ENCODE results near the gene USP6NL.

Gene USP6NL

DNA sequence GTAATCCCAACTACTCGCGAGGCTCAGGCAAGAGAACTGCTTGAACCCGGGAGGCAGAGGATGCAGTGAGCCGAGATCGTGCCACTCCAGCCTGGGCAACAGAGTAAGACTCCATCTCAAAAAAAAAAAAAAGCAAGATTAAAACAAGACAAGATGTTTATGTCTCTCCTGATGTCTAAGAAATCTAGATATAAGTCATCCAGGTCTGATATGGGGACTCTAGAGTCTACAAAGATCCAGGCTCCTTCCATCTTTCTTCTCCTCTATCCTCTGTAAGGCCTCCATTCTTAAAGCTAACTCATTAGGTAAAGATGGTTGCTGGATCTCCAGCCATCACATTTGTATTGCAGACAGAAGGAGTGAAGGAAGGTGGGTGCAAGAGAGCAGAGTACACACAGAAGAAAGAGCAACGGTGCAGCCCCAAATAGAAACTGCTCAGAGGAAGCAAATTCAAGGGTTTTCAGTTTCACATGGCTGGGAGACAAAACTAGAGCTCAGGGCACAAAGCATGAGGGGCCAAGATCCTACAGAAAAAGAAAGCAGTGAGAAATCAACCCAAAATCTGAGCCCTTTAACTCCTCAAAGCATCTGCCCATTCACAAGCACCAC, 57.6 kb downstream of the USP6NL start:
- DNase-seq (ENCODE audit: low read depth in 2 of 2, low spot score in 1 of 2): no peak

DNA sequence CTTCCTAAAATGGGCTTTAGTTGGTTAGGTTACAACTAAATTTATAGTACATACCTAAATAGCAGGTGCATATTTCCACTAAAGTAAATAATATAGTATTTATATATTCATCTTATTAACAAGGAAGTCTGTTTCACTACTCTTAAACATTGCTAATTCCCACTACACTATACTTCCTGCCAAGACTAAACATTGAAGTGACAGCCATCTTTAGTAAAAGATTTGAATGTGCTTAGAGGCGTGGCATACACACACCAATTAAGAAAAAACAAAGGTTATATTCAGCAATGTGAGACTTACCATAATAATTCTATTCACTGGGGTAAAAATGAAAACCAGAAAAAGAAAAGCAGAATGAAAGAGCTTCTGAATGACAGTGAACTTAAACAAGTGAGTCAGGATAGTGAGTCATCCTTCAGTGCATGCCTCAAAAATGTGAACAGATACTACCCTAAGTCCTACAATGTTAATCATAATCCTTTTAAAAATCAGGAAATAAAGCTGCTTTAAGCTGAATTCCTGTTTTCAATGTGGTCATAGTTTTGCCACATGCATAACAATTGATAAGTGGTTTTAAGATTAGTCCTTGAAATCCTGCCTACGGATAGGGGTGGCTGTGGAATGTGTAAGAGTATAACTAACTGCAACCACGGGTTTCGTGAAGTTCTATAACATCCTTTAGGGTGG, 59.4 kb downstream of the USP6NL start:
- no peak for DNase-seq (ENCODE audit: low read depth in 2 of 2, low spot score in 1 of 2)

DNA sequence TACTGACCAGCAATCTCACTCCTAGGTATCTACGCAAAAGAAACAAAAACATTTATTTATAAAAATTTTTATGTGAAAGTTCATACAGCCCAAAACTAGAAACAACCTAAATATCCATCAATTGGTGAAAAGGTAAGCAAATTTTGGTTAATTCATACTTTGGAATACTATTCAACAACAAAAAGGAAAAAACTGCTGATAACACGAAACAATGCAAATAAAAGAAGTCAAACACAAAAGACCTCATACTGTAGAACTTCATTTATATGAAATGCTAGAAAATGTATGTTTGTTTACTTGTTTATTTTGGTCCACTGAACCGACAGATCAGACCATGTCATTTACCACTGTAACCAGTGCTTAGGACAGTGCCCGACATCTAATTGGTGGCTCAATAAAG, 60.3 kb downstream of the USP6NL start:
- DNase-seq (ENCODE audit: low read depth in 2 of 2, low spot score in 1 of 2): no peak

DNA sequence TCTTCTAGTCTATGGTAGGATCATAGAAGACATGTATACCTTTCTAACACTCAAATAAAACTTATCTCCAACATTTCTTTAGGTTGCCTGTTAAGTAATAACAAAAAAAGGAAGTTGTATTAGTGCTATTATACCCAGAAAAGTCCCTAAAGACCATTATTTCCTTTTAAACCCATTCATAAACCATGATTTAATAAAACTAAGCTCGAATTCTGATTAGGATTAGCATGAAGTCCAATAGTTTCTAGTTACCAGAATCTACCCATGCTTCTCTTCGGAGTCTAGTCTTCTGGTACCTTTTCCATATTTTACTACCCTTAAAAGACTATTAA, 62.7 kb downstream of the USP6NL start:
- no peak for DNase-seq (ENCODE audit: low read depth in 2 of 2, low spot score in 1 of 2)

DNA sequence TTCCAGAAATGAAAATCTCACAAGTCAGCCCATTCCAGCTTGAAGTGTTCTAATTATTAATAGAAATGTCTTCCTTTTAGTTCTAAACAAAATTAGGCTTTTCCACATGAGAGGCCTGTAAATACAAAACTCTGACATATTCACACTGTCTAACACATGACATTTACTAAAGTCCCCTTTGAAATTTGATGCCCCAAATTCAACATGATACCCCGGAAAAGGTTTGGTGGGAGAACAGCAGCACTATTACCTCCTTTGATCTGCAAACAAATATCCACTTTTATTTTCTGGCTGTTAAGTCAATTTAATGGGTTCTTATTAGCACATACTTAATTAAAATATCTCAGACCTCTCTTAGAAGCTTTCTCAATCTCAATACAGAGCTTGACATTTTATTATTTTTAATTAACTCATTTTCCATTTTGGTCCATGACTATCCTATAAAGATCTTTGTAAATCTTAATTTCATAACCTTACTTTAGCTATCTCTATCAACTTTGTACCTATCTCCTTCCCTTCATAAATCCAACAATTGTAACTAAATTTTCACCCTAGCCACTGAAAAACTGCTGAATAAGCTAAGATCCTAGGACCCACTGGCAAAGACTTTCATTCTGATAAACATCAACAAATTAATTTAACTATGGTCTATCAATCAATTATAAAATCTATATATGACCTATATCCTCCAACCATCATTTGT, 63.2 kb downstream of the USP6NL start:
- no peak for DNase-seq (ENCODE audit: low read depth in 2 of 2, low spot score in 1 of 2)

DNA sequence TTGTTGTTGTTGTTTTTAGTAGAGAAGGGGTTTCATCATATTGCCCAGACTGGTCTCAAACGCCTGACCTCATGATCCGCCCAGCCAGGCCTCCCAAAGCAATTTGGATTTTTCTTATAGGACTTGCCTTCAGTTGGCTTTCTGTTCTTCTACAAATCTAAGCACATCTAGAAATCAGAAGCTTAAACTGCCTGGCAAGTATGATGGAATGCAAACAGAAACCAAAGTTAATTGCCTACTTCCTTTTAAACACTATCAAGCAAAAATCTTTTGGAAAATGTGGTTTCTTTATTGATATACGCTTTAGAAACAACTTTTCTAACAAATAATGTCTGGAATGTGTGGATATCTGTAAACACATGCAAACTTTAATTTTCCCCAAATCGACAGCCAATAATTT, 64.9 kb downstream of the USP6NL start:
- DNase-seq (ENCODE audit: low read depth in 2 of 2, low spot score in 1 of 2): no peak

DNA sequence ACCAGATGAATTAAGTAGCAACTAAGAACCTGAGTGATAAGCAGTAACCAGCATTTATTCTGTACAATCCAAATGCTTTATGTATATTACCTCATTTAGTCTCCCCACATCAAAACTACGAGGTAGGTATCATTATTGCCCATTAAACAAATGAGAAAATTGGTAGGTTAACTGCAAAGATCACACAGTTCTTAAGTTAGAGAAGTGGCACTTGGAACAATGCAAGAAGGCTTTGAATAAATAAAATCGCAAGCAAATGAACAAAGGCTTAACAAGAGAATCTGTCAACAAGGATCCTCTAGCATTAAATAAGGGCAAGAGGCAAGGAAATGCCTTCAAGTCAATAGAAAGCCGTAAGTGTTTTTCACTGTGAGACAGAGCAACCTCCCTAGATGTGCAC, 70.2 kb downstream of the USP6NL start:
- no peak for DNase-seq (ENCODE audit: low read depth in 2 of 2, low spot score in 1 of 2)

DNA sequence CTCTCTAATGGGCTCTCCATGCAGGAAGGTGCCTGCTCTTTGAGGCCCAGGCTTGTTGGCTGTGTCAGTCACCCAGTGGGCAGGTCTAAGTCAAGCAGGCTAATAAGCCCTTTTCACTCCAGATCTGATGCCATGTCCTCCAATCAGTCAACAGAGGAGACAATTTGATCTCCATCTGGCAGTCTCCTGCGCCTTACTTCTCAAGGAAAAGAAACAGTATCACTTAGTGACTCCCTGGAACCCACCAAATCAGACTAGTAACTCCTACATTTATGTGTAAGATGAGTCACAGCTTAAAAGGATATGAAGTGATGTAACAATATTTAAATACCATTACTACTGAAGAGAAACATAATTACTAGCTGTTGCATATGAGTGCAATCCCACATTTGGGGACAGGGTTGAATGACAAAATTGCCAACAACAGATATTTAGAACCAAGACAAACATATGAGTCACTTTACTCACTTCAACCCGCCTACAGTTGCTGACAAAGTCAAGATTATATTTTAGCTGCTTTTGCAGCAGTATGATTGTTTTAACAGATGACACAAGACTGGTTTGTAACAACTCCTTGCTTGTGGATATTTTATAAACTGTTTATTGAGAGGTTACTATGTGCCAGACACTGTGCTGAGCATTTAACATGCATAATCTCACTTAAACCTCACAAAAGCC, 72.1 kb downstream of the USP6NL start:
- DNase-seq (ENCODE audit: low read depth in 2 of 2, low spot score in 1 of 2): no peak

DNA sequence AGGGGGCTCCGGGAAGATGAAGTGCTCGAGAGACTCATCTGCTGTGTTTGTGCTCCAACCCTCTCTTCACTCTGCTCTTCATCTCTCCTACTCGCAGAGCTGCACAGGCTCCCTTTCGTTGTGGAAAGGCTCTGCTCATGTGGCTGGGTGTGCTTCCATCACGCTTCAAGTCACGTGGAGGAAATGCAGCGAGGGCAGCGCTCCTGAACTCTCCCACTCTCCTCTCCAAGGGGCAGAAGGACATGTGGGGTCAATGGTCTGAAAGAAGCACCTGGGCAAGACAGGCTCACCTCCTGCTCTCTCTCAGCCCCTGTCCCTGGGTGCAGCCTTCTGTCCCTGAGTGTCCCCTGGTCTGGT, 72.6 kb downstream of the USP6NL start:
- no peak for DNase-seq (ENCODE audit: low read depth in 2 of 2, low spot score in 1 of 2)

DNA sequence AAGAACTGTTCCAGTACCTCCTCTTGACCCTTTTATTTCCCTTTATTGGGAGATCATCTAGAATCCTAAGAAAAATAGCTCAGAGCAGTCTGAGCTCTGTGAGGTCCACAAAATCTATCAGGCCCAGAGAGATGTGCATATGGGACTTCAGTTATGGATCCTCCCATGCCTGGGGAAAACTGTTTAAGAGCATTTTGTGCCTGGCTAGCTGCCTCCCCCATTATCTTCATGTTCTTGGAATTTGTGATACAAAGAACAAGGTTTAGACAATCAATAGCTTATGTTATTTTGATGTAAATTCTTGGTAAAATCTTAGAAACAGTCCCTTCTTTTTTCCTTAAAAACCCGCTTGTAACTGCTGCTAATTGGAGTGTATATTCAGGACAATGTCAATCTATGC, 75.2 kb downstream of the USP6NL start:
- DNase-seq (ENCODE audit: low read depth in 2 of 2, low spot score in 1 of 2): no peak

DNA sequence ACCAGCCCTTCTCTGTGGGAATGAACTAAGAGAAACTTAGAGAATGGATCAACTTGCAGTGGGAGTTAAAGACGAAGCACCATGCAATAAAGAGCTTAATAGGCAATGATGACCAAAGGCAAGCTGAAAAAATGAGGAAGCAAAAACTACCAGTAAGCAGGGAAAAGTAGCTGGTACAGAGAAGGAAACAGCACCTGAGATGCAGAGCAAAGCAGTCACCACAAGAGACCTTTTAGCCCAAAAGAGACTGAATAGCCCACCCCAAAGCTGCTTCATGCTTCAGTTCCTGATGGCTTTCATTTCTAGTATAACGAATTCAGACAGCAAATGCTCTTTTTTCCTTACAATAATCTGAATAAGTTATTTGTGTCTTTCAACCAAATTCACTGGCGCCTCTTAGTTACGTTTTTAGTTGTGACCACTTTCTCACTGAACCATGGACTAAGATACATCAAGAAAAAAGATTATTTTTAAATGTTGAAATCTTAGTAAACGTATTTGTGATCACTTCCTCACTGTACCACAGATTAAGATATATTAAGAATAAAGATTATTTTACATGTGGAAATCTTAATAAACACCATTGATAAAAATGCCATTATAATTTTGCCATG, 76.0 kb downstream of the USP6NL start:
- DNase-seq (ENCODE audit: low read depth in 2 of 2, low spot score in 1 of 2): no peak

DNA sequence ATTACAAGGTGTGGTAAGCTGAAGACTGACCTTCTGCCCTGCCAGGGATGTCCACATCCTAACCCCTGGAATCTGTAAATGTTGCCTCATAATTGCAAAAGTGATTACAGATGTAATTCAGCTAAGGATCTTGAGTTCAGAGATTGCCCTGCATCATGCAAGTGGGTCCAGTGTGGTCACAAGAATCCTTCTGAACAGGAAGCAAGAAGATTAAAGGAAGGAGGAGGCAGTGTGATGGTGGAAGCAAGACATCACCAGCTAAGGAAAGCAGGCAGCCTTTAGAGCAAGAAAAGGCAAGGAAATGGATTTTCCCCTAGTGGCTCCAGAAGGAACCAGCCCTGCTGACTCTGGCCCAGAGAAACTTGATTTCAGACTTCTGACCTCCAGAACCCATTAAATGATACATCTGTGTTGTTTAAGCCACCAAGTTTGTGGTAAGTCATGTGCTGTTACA, 78.1 kb downstream of the USP6NL start:
- no peak for DNase-seq (ENCODE audit: low read depth in 2 of 2, low spot score in 1 of 2)

DNA sequence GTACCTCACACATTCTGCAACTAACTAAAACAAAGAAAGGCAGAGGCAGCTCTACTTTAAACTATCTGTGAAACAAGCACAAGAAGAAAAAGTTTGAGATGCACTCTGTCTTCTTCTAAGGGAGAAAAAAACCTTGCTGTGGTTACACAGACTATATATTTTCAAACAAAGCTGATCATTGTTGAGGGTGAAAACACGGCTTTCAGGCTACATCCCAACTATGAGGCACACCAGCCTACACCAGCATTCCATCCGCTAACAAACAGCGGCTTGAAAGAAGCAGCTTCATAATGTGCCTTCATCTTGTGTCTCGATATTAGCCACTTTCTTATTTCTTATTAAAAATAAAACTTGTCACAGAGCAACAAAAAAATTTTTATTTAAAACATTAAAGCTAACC, 79.1 kb downstream of the USP6NL start:
- no peak for DNase-seq (ENCODE audit: low read depth in 2 of 2, low spot score in 1 of 2)

DNA sequence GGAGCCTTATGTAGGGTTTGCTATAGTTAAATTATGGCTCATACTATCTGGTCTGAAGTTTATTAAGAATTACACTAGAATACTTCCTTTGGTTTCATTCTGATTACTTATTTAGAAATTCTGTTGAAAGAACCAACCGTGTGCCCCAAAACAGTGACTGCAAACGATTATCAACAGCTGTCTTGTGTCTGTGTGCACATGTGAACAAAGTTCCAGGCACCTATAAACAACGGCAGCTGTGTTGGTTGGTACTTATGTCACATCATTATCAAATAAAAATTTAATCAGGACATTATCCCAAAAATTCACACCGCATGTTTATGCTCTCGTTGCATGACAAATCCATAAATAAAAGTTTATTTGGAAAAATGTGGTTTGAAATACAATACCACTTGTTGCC, 80.6 kb downstream of the USP6NL start:
- DNase-seq (ENCODE audit: low read depth in 2 of 2, low spot score in 1 of 2): no peak

DNA sequence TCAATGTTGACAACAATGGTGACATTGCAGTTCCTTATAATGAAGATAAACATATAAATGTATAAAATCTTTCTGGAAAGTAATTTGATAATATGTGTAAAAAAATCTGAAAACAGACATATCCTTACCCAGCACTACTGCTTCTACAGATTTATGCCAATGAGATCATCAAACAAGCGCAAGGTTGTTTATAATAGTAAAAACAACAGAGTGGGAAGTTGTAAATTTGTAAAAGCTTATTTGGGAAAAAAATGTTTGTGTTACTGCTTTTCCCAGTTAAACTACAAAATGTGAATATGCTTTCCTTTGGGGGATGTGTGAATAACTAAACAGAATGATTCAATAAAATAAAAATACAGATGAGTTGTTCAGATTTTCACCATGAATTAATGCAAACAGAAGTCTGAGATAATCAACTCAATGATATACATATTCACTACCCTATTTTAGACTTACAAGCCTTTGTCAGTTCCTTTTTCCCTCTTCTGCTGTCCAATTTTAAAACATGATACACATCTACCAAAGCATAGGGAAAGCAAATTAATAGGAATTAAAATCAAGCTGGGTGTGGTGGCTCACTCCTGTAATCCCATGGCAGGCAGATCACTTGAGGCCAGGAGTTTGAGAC, 82.1 kb downstream of the USP6NL start:
- no peak for DNase-seq (ENCODE audit: low read depth in 2 of 2, low spot score in 1 of 2)

DNA sequence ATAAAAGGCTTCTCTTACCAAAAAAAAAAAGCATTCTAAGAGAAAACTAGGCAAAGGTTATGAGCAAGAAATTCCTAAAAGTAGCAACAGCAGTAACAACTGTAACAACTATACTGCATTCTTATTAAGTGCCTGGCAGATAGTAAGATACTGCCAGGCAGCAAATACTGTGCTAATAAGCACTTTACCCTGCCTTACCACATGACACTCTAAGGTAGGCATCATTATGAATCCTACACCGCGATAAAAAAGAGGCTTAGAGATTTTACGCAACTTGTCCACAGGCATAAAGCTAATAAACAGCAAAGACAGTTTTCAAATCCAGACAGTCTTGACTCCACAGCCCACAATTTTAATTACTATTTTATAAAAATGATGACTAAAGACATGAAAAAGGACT, 83.2 kb downstream of the USP6NL start:
- no peak for DNase-seq (ENCODE audit: low read depth in 2 of 2, low spot score in 1 of 2)

DNA sequence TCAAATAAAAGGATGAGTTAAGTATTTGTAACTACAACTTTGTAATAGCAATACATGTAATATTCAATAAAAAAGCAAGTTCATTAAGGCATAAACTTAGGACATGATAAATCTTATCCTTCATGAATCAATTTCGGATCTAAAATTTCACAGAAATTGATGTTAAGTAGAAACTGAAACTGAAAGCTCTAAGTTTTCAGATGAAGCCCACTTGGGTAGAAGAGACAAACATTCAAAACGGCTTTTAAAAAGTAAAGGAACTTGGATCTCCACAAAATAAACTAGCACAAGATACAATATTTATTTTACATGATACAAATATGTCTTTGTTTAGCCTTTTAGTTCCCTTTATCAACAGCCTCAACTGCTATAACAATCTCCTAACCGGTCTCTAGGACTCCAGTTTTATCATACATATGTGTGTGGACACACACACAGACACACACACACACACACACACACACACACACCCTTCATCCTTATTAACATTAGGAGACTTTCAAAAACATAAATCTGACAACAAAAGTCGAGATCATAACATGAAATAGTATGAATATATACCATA, 83.7 kb downstream of the USP6NL start:
- DNase-seq (ENCODE audit: low read depth in 2 of 2, low spot score in 1 of 2): no peak

DNA sequence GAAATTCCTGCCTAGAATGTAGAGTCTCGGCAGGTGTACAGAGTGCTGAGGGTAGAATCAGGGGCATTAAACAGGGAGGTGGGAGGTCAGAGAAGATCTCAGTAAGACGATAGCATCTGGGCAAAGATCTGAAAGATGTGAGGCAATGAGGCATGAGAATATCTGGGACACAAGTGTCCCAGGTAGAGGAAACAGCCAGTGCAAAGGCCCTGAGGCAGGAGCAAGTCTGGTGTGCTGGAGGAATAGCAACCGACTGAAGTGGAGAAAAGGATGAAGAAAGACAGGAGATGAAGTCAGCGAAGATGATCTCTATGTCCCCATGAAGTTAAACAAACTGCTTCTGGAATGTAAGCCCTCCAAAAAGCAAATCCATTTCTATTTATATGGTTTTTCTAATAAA, 84.4 kb downstream of the USP6NL start:
- DNase-seq (ENCODE audit: low read depth in 2 of 2, low spot score in 1 of 2): no peak

DNA sequence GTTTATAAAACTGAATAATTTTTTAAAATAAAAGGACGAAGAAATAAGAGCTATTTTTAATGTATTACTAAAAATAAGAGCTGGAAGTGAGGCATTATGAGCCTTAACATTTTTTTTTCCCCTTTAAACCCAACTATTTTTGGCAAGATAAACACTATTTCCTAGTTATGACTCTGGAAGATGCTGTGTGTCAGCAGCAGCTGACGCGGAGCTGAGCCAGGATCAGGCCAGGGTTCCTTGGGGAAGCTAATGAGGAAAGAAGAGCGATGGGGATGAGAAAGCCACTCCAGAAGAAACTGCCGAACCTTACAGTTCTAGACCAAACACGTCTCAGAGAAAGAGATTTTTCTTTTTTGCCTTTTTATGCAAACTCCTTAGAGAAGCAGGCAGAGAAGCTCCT, 85.9 kb downstream of the USP6NL start:
- no peak for DNase-seq (ENCODE audit: low read depth in 2 of 2, low spot score in 1 of 2)

DNA sequence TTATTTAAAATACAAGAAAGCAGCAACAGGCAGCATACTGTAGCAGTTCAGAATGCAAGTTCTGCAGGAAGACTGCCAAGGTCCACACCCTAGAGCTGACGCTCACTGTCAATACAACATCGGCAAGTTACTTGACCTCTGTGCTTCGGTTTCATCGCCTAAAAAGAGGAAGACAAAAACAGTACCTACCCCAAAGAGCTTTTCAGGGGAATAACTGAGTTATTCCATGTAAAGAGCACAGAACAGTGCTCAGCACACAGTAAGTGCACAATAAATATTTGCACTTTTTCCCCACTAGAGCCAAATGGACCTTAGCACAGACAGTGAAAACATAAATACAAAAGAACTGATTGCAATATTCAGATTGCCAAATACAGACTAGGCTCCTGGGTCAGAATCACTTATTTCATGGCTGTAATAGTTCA, 88.6 kb downstream of the USP6NL start:
- no peak for DNase-seq (ENCODE audit: low read depth in 2 of 2, low spot score in 1 of 2)

DNA sequence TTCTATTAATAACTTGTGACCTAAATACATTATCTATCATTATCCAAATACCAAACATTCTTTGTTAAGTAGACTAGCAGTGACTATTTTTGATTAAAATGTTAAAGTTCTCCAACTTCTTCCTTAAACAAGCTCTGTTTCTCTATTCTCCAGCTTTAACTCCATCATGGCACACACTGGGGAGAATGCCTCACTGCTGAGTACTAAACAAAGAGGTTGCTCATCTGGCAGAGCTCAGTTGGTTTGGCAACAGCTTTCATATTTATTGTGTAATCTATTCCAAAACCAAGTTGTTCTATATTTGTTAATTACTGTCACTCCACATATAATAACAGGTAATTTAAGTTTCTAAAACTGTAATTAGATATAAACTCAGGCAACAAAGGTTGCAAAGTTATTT, 89.6 kb downstream of the USP6NL start:
- no peak for DNase-seq (ENCODE audit: low read depth in 2 of 2, low spot score in 1 of 2)
